GM19239 (cell line): ENCODE data around the gene MYOG.

Experiments
- DNase-seq: peaks from one replicate; pipeline ENCODE4 v3.0.0; 2011; ENCODE audit warnings: low spot score; ENCODE audit not compliant: insufficient read length
- FAIRE-seq: peaks from 2 replicates; lab custom pipeline; 2011; peaks lifted over from hg19 to GRCh38; lab: Jason Lieb, UNC

Gene MYOG

GRCh38 chr1:203051841-203052324 lies 33.9 kb downstream of the MYOG start:
- FAIRE-seq = no peak

GRCh38 chr1:203050826-203051225 lies 35.0 kb downstream of the MYOG start:
- DNase-seq (no peak), FAIRE-seq (no peak)

More at GRCh38 chr1:203051841-203052324, 33.9 kb downstream of the MYOG start:
- DNase-seq = no peak

- DNase-seq (no peak), FAIRE-seq (no peak)
These were observed 36.1 kb downstream of the MYOG start for GRCh38 chr1:203049576-203050180.

GRCh38 chr1:203049077-203049476 lies 36.7 kb downstream of the MYOG start:
- DNase-seq = no peak
- FAIRE-seq = no peak

- FAIRE-seq (no peak), DNase-seq (no peak)
These were observed 37.2 kb downstream of the MYOG start for GRCh38 chr1:203048555-203049051.

GRCh38 chr1:203048086-203048485 lies 37.7 kb downstream of the MYOG start:
- no peak for DNase-seq
- no peak for FAIRE-seq

GRCh38 chr1:203046984-203047630 lies 38.7 kb downstream of the MYOG start:
- FAIRE-seq = no peak
- DNase-seq = no peak

GRCh38 chr1:203045821-203046594 lies 39.8 kb downstream of the MYOG start:
- FAIRE-seq (no peak), DNase-seq (no peak)

GRCh38 chr1:203045336-203045735 lies 40.5 kb downstream of the MYOG start:
- DNase-seq (no peak), FAIRE-seq (no peak)

- FAIRE-seq = no peak
- no peak for DNase-seq
These were observed 41.1 kb downstream of the MYOG start for GRCh38 chr1:203044546-203045250.

GRCh38 chr1:203043830-203044545 lies 41.8 kb downstream of the MYOG start:
- DNase-seq (no peak), FAIRE-seq (no peak)

GRCh38 chr1:203041351-203041932 lies 44.4 kb downstream of the MYOG start:
- FAIRE-seq = no peak
- no peak for DNase-seq

- FAIRE-seq = no peak
- DNase-seq = no peak
These were observed 45.1 kb downstream of the MYOG start for GRCh38 chr1:203040513-203041275.

GRCh38 chr1:203039609-203040512 lies 46.0 kb downstream of the MYOG start:
- no peak for FAIRE-seq
- DNase-seq = no peak

GRCh38 chr1:203038891-203039608 lies 46.8 kb downstream of the MYOG start:
- DNase-seq (peak; percentile 72), FAIRE-seq (peak; percentile 82)

GRCh38 chr1:203038217-203038741 lies 47.5 kb downstream of the MYOG start:
- no peak for FAIRE-seq
- no peak for DNase-seq
